ENCODE results near the gene ASS1.

- TF ChIP-seq CTCF (IDR thresholded peaks at IDR 0.05), result no peak
- no peak for TF ChIP-seq EZH2 (IDR thresholded peaks at IDR 0.05; ENCODE audit: borderline replicate concordance, insufficient read depth, low read depth, low read length, poor library complexity, severe bottlenecking)
Observed at GRCh38 chr9:130500340-130501180, 55.8 kb downstream of the ASS1 start.
